Stimulated activated CD8-positive, alpha-beta memory T cell treated with anti-CD3 and anti-CD28 coated beads, Interleukin-2, amount 100 ng/mL, for 1 hour (primary cell): Measurements from ENCODE around the gene CPD.
"Not testable (repeated sequence)": the region's sequence is repeated elsewhere in the genome, so short reads cannot be mapped to it uniquely, and the experiment has no call there.

Experiments used
- DNase-seq, 2 donors: peaks; one replicate each; pipeline ENCODE4 v3.0.0-alpha.2; 2020; ENCODE audit warnings: low read depth in 2 of 2

Gene CPD

GRCh38 chr17:30388321-30389179 is 9.8 kb downstream of the CPD start:
- DNase-seq, result no peak

- DNase-seq, result no peak
Observed at GRCh38 chr17:30389756-30390300, 11.1 kb downstream of the CPD start.

- no peak for DNase-seq
Observed at GRCh38 chr17:30391534-30391933, 12.8 kb downstream of the CPD start.

GRCh38 chr17:30393491-30393890 is 14.8 kb downstream of the CPD start:
- no peak for DNase-seq

- DNase-seq, result no peak
Observed at GRCh38 chr17:30393911-30394867, 15.5 kb downstream of the CPD start.

- no peak for DNase-seq
Observed at GRCh38 chr17:30395398-30396022, 16.8 kb downstream of the CPD start.

GRCh38 chr17:30396129-30396528 is 17.4 kb downstream of the CPD start:
- DNase-seq, result no peak

GRCh38 chr17:30396612-30397011 is 17.9 kb downstream of the CPD start:
- DNase-seq, result no peak

GRCh38 chr17:30398328-30399041 is 19.8 kb downstream of the CPD start:
- no peak for DNase-seq

- no peak for DNase-seq
Observed at GRCh38 chr17:30401097-30401496, 22.4 kb downstream of the CPD start.

GRCh38 chr17:30405161-30405560 is 26.4 kb downstream of the CPD start:
- no peak for DNase-seq

- not testable (repeated sequence) for DNase-seq
Observed at GRCh38 chr17:30410627-30411026, 31.9 kb downstream of the CPD start.

- DNase-seq, result not testable (repeated sequence)
Observed at GRCh38 chr17:30412008-30412496, 33.3 kb downstream of the CPD start.

GRCh38 chr17:30413109-30413508 is 34.4 kb downstream of the CPD start:
- no peak for DNase-seq

GRCh38 chr17:30414486-30414885 is 35.8 kb downstream of the CPD start:
- DNase-seq, result no peak

GRCh38 chr17:30415491-30415890 is 36.8 kb downstream of the CPD start:
- no peak for DNase-seq

- DNase-seq, result not testable (repeated sequence)
Observed at GRCh38 chr17:30418070-30418469, 39.3 kb downstream of the CPD start.

GRCh38 chr17:30421592-30421991 is 42.9 kb downstream of the CPD start:
- DNase-seq, result no peak

- no peak for DNase-seq
Observed at GRCh38 chr17:30422171-30422570, 43.4 kb downstream of the CPD start.

GRCh38 chr17:30424471-30424870 is 45.7 kb downstream of the CPD start:
- no peak for DNase-seq

GRCh38 chr17:30426292-30426691 is 47.6 kb downstream of the CPD start:
- no peak for DNase-seq
